HG03097 (cell line): ENCODE measurements around the gene ITGB1.

Source experiments
- ATAC-seq: cut with Tn5 transposase; IDR thresholded peaks from one replicate; pipeline ENCODE4 v1.9.1; 2021; ENCODE audit not compliant: unreplicated experiment, low FRiP score

ITGB1 gene

GRCh38 chr10:32893916-32894664, 63.9 kb downstream of the ITGB1 start:
- ATAC-seq = no peak

- no peak for ATAC-seq
These were observed 64.6 kb downstream of the ITGB1 start for GRCh38 chr10:32893434-32893833.

- ATAC-seq = no peak
These were observed 66.8 kb downstream of the ITGB1 start for GRCh38 chr10:32891261-32891660.

GRCh38 chr10:32890444-32890843, 67.6 kb downstream of the ITGB1 start:
- no peak for ATAC-seq

GRCh38 chr10:32889631-32890212, 68.3 kb downstream of the ITGB1 start:
- ATAC-seq = no peak

- ATAC-seq = no peak
These were observed 69.7 kb downstream of the ITGB1 start for GRCh38 chr10:32888161-32888927.

GRCh38 chr10:32887481-32887880, 70.5 kb downstream of the ITGB1 start:
- no peak for ATAC-seq

GRCh38 chr10:32882076-32882475, 76.0 kb downstream of the ITGB1 start:
- no peak for ATAC-seq

GRCh38 chr10:32878646-32879045, 79.4 kb downstream of the ITGB1 start:
- no peak for ATAC-seq

- no peak for ATAC-seq
These were observed 80.1 kb downstream of the ITGB1 start for GRCh38 chr10:32877915-32878314.

GRCh38 chr10:32865170-32865569, 92.9 kb downstream of the ITGB1 start:
- ATAC-seq = no peak

- ATAC-seq = no peak
These were observed 103.6 kb downstream of the ITGB1 start for GRCh38 chr10:32854435-32854834.

- no peak for ATAC-seq
These were observed 106.7 kb downstream of the ITGB1 start for GRCh38 chr10:32851301-32851700.
